ENCODE measurements around the gene POC1A.

Gene POC1A

GRCh38 chr3:52072020-52072419 lies 82.2 kb downstream of the POC1A start:
- Histone ChIP-seq H3K4me3 (ENCODE audit: low read length in 2 of 2) (no peak overlapping the region), H3K27me3 (ENCODE audit: control insufficient read depth in 1 of 2, insufficient read depth in 2 of 2, low read length in 2 of 2) (no peaks in the 10 kb centered on the region), H3K36me3 (ENCODE audit: control insufficient read depth in 2 of 2, insufficient read depth in 2 of 2, low read length in 2 of 2) (no peaks in the 10 kb centered on the region), H3K9ac (ENCODE audit: low read length in 2 of 2) (no peak overlapping the region), H3K4me1 (ENCODE audit: control insufficient read depth, insufficient read depth, low read length) (peaks cover 25% of the 10 kb centered on the region), H3K27ac (ENCODE audit: low read length) (no peak overlapping the region), H3K9me3 (ENCODE audit: control insufficient read depth in 2 of 2, low read length in 2 of 2) (no peaks in the 10 kb centered on the region)

DNA sequence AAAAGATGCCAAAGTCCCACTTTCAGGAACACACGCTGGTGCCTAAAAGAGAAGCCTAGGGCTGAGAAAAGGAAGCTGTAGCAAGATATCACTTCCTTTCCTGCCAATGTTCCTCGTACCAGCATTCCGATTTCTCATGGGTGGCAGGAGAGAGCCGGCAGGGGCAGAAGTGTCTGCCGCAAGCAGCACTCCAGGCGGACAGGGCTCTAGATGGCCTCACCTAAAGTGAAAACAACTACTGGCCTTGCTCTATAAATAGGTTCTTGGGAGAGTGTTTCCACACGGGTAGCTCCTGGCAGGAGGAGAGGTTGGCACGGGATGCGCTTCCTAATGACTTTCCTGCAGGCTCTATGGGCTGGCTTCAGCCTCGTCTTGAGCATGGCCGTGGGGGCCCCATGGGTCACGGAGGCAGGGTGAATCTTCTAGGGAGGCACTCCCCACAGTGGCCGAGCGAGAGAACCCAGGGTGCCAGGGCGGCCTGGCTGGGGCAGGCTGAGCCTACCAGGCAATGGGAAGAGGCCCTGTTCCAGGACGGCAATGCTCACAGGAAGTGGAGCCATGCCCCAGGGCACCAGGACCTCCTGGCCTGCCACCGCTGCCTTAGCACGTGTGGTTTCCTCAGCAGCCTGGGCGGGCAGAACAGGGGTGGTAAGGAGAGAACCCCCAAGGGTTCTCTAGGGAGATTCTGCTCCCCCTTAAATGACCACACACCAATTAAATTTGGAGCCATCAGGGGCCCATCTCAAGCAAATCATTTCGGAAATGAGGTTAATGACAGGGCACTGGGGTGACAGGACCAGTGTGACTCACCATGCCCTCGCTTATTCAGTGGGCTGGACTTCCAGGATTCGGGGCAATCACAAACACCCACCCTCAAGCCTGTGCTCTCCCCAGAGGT lies 83.2 kb downstream of the POC1A start:
- H3K4me1 ChIP-seq (ENCODE audit: control insufficient read depth, insufficient read depth, low read length), result peaks cover 21% of the 10 kb centered on the region
- peak overlapping the region; percentile 67 for H3K27ac ChIP-seq (ENCODE audit: low read length)
- peak overlapping the region in 1 of 2 donors; percentile 47 for H3K9ac ChIP-seq (ENCODE audit: low read length in 2 of 2)
- H3K9me3 ChIP-seq (ENCODE audit: control insufficient read depth in 2 of 2, low read length in 2 of 2), result no peaks in the 10 kb centered on the region
- no peaks in the 10 kb centered on the region for H3K36me3 ChIP-seq (ENCODE audit: control insufficient read depth in 2 of 2, insufficient read depth in 2 of 2, low read length in 2 of 2)
- no peaks in the 10 kb centered on the region for H3K27me3 ChIP-seq (ENCODE audit: control insufficient read depth in 1 of 2, insufficient read depth in 2 of 2, low read length in 2 of 2)
- peak overlapping the region in 1 of 2 donors; percentile 55 for H3K4me3 ChIP-seq (ENCODE audit: low read length in 2 of 2)

DNA sequence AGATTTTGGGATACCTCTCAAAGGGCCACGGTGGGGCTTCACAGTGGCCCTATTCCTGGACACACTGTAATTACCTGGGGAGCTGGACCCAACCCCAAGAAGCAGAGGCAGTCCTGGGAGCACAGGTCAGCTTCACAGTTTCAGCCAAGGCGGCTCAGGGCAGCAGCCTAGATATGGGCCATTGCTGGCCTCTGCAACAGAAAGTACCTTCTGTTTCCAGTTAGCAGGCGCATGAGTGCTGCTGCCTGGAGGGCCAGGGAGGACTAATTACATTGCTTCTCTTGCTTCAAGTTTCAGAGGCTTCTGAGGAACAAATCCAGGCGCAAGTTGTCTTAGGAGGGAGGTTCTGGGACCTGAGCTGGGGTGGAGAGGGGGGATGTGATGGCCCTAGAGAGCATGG lies 84.4 kb downstream of the POC1A start:
- no peaks in the 10 kb centered on the region for H3K36me3 ChIP-seq (ENCODE audit: control insufficient read depth in 2 of 2, insufficient read depth in 2 of 2, low read length in 2 of 2)
- H3K4me1 ChIP-seq (ENCODE audit: control insufficient read depth, insufficient read depth, low read length), result peaks cover 21% of the 10 kb centered on the region
- peak overlapping the region in 1 of 2 donors; percentile 55 for H3K4me3 ChIP-seq (ENCODE audit: low read length in 2 of 2)
- peak overlapping the region; percentile 67 for H3K27ac ChIP-seq (ENCODE audit: low read length)
- no peaks in the 10 kb centered on the region for H3K9me3 ChIP-seq (ENCODE audit: control insufficient read depth in 2 of 2, low read length in 2 of 2)
- no peaks in the 10 kb centered on the region for H3K27me3 ChIP-seq (ENCODE audit: control insufficient read depth in 1 of 2, insufficient read depth in 2 of 2, low read length in 2 of 2)
- no peak overlapping the region for H3K9ac ChIP-seq (ENCODE audit: low read length in 2 of 2)

DNA sequence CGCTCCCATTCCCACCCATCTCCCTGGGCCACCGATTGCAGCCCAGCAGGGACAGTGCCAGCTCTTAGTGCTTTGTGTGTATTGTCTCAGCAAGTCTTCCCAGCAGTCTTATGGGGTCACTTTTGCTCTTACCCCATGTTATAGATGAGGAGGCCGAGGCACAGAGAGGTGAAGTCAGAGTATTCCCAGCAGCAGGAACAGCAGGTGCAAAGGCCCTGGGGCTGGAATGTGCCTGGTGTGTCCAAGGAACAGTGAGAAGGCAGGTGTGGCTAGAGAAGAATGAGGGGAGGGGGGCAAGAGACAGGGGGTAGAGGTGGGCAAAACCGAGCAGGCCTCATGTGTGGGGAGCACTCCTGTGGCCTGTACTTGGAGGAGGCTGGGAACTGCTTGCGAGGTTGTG lies 85.1 kb downstream of the POC1A start:
- Histone ChIP-seq H3K4me1 (ENCODE audit: control insufficient read depth, insufficient read depth, low read length) (peaks cover 21% of the 10 kb centered on the region), H3K27me3 (ENCODE audit: control insufficient read depth in 1 of 2, insufficient read depth in 2 of 2, low read length in 2 of 2) (no peaks in the 10 kb centered on the region), H3K9me3 (ENCODE audit: control insufficient read depth in 2 of 2, low read length in 2 of 2) (no peaks in the 10 kb centered on the region), H3K36me3 (ENCODE audit: control insufficient read depth in 2 of 2, insufficient read depth in 2 of 2, low read length in 2 of 2) (no peaks in the 10 kb centered on the region), H3K9ac (ENCODE audit: low read length in 2 of 2) (no peak overlapping the region), H3K4me3 (ENCODE audit: low read length in 2 of 2) (no peak overlapping the region), H3K27ac (ENCODE audit: low read length) (no peak overlapping the region)

DNA sequence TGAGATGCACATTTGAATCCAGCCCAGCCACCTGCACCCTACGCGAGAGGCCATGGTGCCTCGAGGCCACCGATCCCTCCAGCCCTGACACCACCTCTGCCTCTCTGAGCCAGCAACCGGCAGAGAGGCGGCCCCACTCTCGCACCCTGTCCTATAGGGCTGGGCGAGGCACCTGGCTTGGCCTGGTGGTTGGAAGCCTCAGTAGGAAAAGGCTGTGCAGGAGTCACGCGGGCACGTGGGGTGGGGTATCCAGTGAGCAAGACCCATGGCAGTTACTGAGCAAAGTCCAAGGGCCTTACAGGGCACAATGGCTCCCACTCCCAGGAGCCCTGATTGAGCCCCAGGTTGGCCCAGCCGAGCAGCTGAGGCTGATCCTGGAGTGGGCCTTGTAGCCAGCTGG lies 85.5 kb downstream of the POC1A start:
- no peak overlapping the region for H3K9ac ChIP-seq (ENCODE audit: low read length in 2 of 2)
- H3K36me3 ChIP-seq (ENCODE audit: control insufficient read depth in 2 of 2, insufficient read depth in 2 of 2, low read length in 2 of 2), result no peaks in the 10 kb centered on the region
- H3K4me1 ChIP-seq (ENCODE audit: control insufficient read depth, insufficient read depth, low read length), result peaks cover 21% of the 10 kb centered on the region
- no peak overlapping the region for H3K4me3 ChIP-seq (ENCODE audit: low read length in 2 of 2)
- no peaks in the 10 kb centered on the region for H3K27me3 ChIP-seq (ENCODE audit: control insufficient read depth in 1 of 2, insufficient read depth in 2 of 2, low read length in 2 of 2)
- no peak overlapping the region for H3K27ac ChIP-seq (ENCODE audit: low read length)
- H3K9me3 ChIP-seq (ENCODE audit: control insufficient read depth in 2 of 2, low read length in 2 of 2), result no peaks in the 10 kb centered on the region

- Histone ChIP-seq H3K9ac (ENCODE audit: low read length in 2 of 2) (no peak overlapping the region), H3K27me3 (ENCODE audit: control insufficient read depth in 1 of 2, insufficient read depth in 2 of 2, low read length in 2 of 2) (no peaks in the 10 kb centered on the region), H3K4me3 (ENCODE audit: low read length in 2 of 2) (no peak overlapping the region), H3K9me3 (ENCODE audit: control insufficient read depth in 2 of 2, low read length in 2 of 2) (no peaks in the 10 kb centered on the region), H3K27ac (ENCODE audit: low read length) (no peak overlapping the region), H3K4me1 (ENCODE audit: control insufficient read depth, insufficient read depth, low read length) (peaks cover 21% of the 10 kb centered on the region), H3K36me3 (ENCODE audit: control insufficient read depth in 2 of 2, insufficient read depth in 2 of 2, low read length in 2 of 2) (no peaks in the 10 kb centered on the region)
Measured at GRCh38 chr3:52068055-52068571, 86.1 kb downstream of the POC1A start.

DNA sequence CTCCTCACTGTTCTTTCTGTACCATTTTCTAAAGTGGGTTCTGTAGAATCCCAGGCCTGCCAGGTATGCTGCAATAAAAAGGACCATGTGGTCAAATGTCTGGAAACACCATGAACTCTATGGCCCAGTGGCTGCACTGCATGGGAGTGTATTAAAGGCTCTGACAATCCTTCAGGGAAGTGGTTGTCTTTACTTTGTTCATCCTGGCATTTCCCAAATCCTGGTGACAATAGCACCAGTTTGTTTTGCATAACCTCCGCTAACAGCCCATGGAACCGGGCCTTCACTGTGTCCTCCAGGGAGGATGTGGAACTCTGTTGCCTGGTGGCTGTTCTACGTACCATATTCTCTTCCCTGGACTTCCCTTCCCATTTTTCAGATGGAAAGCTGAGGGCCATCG lies 86.7 kb downstream of the POC1A start:
- no peak overlapping the region for H3K9ac ChIP-seq (ENCODE audit: low read length in 2 of 2)
- no peaks in the 10 kb centered on the region for H3K27me3 ChIP-seq (ENCODE audit: control insufficient read depth in 1 of 2, insufficient read depth in 2 of 2, low read length in 2 of 2)
- peak overlapping the region in 1 of 2 donors; percentile 15 for H3K4me3 ChIP-seq (ENCODE audit: low read length in 2 of 2)
- H3K9me3 ChIP-seq (ENCODE audit: control insufficient read depth in 2 of 2, low read length in 2 of 2), result no peaks in the 10 kb centered on the region
- H3K4me1 ChIP-seq (ENCODE audit: control insufficient read depth, insufficient read depth, low read length), result peaks cover 21% of the 10 kb centered on the region
- H3K36me3 ChIP-seq (ENCODE audit: control insufficient read depth in 2 of 2, insufficient read depth in 2 of 2, low read length in 2 of 2), result no peaks in the 10 kb centered on the region
- no peak overlapping the region for H3K27ac ChIP-seq (ENCODE audit: low read length)

- no peak overlapping the region for H3K27ac ChIP-seq (ENCODE audit: low read length)
- no peaks in the 10 kb centered on the region for H3K9me3 ChIP-seq (ENCODE audit: control insufficient read depth in 2 of 2, low read length in 2 of 2)
- H3K36me3 ChIP-seq (ENCODE audit: control insufficient read depth in 2 of 2, insufficient read depth in 2 of 2, low read length in 2 of 2), result no peaks in the 10 kb centered on the region
- no peaks in the 10 kb centered on the region for H3K27me3 ChIP-seq (ENCODE audit: control insufficient read depth in 1 of 2, insufficient read depth in 2 of 2, low read length in 2 of 2)
- peaks cover 21% of the 10 kb centered on the region for H3K4me1 ChIP-seq (ENCODE audit: control insufficient read depth, insufficient read depth, low read length)
- H3K9ac ChIP-seq (ENCODE audit: low read length in 2 of 2), result no peak overlapping the region
- no peak overlapping the region for H3K4me3 ChIP-seq (ENCODE audit: low read length in 2 of 2)
Measured at GRCh38 chr3:52067046-52067445, 87.2 kb downstream of the POC1A start.

- Histone ChIP-seq H3K4me1 (ENCODE audit: control insufficient read depth, insufficient read depth, low read length) (peaks cover 6% of the 10 kb centered on the region), H3K4me3 (ENCODE audit: low read length in 2 of 2) (no peak overlapping the region), H3K36me3 (ENCODE audit: control insufficient read depth in 2 of 2, insufficient read depth in 2 of 2, low read length in 2 of 2) (no peaks in the 10 kb centered on the region), H3K27ac (ENCODE audit: low read length) (no peak overlapping the region), H3K9me3 (ENCODE audit: control insufficient read depth in 2 of 2, low read length in 2 of 2) (no peaks in the 10 kb centered on the region), H3K27me3 (ENCODE audit: control insufficient read depth in 1 of 2, insufficient read depth in 2 of 2, low read length in 2 of 2) (no peaks in the 10 kb centered on the region), H3K9ac (ENCODE audit: low read length in 2 of 2) (no peak overlapping the region)
Measured at GRCh38 chr3:52065264-52065756, 88.9 kb downstream of the POC1A start.

DNA sequence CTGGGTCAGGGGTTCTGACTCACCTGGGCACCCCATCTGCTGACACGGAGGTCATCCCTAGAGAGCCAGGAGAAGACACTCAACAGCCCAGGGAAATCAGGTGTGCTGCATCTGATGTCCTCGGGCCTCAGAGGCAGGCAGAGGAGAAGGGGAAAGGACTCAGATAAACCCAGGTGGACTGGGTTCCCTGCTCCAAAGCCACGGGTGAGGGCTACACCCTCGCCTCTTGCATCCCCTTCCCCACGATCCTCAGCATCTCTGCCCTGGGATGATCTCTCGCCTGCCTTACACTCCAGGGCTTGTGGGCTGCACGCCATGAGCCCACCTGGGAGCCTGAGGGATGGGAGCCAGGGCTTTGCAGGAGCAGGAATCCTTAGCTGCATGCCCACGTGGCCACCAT lies 89.7 kb downstream of the POC1A start:
- Histone ChIP-seq H3K9me3 (ENCODE audit: control insufficient read depth in 2 of 2, low read length in 2 of 2) (no peaks in the 10 kb centered on the region), H3K9ac (ENCODE audit: low read length in 2 of 2) (no peak overlapping the region), H3K4me3 (ENCODE audit: low read length in 2 of 2) (no peak overlapping the region), H3K36me3 (ENCODE audit: control insufficient read depth in 2 of 2, insufficient read depth in 2 of 2, low read length in 2 of 2) (no peaks in the 10 kb centered on the region), H3K27ac (ENCODE audit: low read length) (no peak overlapping the region), H3K27me3 (ENCODE audit: control insufficient read depth in 1 of 2, insufficient read depth in 2 of 2, low read length in 2 of 2) (no peaks in the 10 kb centered on the region), H3K4me1 (ENCODE audit: control insufficient read depth, insufficient read depth, low read length) (no peaks in the 10 kb centered on the region)

Measured in stomach smooth muscle (tissue), 2 donors.